Epithelial cell of proximal tubule (primary cell): ENCODE data around the gene ERAL1. TPM values are rescaled to one million over a fixed set of nuclear protein-coding genes. Genes with fewer than 3 reads are reported as not detected.
A peak's percentile ranks its signal among the peaks of the same experiment; 100 is the strongest.

Experiments
- DNase-seq: peaks from one replicate; pipeline ENCODE4 v3.0.0-alpha.2; 2011; ENCODE audit warnings: low read depth
- H3K4me3 ChIP-seq: 2 replicates; pipeline ENCODE4 v1.5.1; 2011; ENCODE audit warnings: low read depth, mild to moderate bottlenecking, low read length
- CTCF ChIP-seq: conservative IDR thresholded peaks from 2 replicates; pipeline ENCODE4 v1.5.1; 2012; ENCODE audit warnings: low read depth, mild to moderate bottlenecking, low read length
- total RNA-seq: library from RNA; depleted of rRNA; stranded (reverse); fragments of >200 nt; gene quantifications from 2 replicates; pipeline ENCODE4 v1.2.3, GENCODE V29; 2015

The ERAL1 gene
- total RNA-seq, 1 donor from 2014 or later: 86.9 TPM

- peak; percentile 52 for TF ChIP-seq CTCF
- H3K4me3 ChIP-seq: no peak overlapping the region
- no peak for DNase-seq
These were observed 24.2 kb downstream of the ERAL1 start for GRCh38 chr17:28878981-28879380.

GRCh38 chr17:28879886-28880571 is 25.2 kb downstream of the ERAL1 start:
- no peak for DNase-seq
- H3K4me3 ChIP-seq: no peak overlapping the region
- no peak for TF ChIP-seq CTCF

- H3K4me3 ChIP-seq: no peak overlapping the region
- no peak for DNase-seq
- TF ChIP-seq CTCF: no peak
These were observed 25.7 kb downstream of the ERAL1 start for GRCh38 chr17:28880572-28880945.

GRCh38 chr17:28881533-28882056 is 26.8 kb downstream of the ERAL1 start:
- H3K4me3 ChIP-seq: no peak overlapping the region
- no peak for TF ChIP-seq CTCF
- no peak for DNase-seq

GRCh38 chr17:28882154-28882895 is 27.5 kb downstream of the ERAL1 start:
- DNase-seq: no peak
- TF ChIP-seq CTCF: no peak
- H3K4me3 ChIP-seq: no peak overlapping the region

- no peak overlapping the region for H3K4me3 ChIP-seq
- no peak for DNase-seq
- no peak for TF ChIP-seq CTCF
These were observed 29.3 kb downstream of the ERAL1 start for GRCh38 chr17:28883967-28884702.
